ENCODE measurements around the gene CDK1.
A peak's percentile ranks its signal among the peaks of the same experiment; 100 is the strongest.

The CDK1 gene

DNA sequence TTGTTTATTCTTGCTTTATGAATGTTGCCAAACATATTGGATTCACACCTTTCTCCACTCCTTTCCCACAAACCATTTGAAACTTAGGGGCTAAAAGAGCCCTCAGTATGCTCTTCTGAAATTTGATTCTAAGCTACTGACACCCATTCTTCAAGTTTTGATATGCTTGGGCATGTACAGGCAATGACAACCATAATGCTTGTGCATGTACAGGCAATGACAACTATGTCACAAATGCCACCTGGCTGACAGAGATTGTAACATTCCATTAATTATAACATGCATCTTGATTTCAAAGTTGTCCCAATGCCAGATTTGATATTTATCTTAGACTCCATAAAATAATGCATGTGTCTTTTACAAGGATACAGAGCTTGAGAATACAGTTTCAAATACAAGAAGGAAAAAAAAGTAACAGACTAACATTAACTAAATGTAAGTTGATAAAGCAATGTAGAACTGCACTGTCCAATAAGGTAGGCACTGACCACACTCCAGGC is 17.5 kb upstream of the CDK1 start:
- Mint-ChIP-seq H3K9me3 (no peaks in the 10 kb centered on the region), H3K27me3 (ENCODE audit: low read depth, poor library complexity) (peaks cover 2% of the 10 kb centered on the region), H3K27ac (no peak overlapping the region), H3K36me3 (ENCODE audit: low read depth) (no peaks in the 10 kb centered on the region), H3K4me1 (no peaks in the 10 kb centered on the region), H3K4me3 (no peak overlapping the region)
- TF ChIP-seq, protein P1, sequence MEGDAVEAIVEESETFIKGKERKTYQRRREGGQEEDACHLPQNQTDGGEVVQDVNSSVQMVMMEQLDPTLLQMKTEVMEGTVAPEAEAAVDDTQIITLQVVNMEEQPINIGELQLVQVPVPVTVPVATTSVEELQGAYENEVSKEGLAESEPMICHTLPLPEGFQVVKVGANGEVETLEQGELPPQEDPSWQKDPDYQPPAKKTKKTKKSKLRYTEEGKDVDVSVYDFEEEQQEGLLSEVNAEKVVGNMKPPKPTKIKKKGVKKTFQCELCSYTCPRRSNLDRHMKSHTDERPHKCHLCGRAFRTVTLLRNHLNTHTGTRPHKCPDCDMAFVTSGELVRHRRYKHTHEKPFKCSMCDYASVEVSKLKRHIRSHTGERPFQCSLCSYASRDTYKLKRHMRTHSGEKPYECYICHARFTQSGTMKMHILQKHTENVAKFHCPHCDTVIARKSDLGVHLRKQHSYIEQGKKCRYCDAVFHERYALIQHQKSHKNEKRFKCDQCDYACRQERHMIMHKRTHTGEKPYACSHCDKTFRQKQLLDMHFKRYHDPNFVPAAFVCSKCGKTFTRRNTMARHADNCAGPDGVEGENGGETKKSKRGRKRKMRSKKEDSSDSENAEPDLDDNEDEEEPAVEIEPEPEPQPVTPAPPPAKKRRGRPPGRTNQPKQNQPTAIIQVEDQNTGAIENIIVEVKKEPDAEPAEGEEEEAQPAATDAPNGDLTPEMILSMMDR (IDR thresholded peaks at IDR 0.05), result no peak
- DNase-seq, result no peak

DNA sequence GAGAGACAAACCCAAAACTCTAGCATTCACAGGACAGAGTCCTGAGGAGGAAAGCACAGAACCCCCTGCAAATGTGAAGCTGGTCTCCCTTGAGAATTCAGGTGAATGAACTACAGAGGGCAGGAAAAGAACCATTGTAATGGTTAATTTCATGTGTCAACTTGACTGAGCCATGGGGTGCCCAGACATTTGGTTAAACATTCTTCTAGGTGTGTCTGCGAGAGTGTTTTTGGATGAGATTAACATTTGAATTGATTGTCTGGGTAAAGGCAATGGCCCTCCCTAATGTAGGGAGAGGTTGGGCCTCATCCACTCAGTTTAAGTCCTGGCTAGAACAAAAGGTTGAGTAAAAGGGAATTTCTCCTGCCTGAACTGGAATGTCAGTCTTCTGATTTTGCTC is 15.7 kb upstream of the CDK1 start:
- Mint-ChIP-seq H3K9me3 (no peaks in the 10 kb centered on the region), H3K4me3 (no peak overlapping the region), H3K27ac (no peak overlapping the region)

DNA sequence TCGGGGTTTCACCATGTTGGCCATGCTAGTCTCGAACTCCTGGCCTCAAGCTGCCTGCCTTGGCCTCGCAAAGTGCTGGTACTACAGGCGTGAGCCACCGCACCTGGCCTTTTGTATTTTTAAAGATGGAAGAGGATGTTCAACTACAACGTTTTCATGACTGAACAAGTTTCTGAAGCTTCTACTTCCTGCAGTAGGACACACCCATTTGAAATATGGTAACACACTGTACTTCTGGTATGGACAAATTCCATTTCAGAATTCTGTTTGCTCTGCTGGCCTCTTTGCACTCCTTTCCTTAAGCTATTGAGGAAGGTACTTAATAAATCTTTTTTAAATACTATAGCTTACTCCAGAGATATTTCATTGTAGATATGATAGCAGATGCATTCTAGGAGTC is 10.9 kb upstream of the CDK1 start:
- TF ChIP-seq, protein P1 (IDR thresholded peaks at IDR 0.05), result no peak
- Mint-ChIP-seq H3K27ac (no peak overlapping the region), H3K4me3 (no peak overlapping the region), H3K4me1 (no peaks in the 10 kb centered on the region), H3K36me3 (ENCODE audit: low read depth) (no peaks in the 10 kb centered on the region), H3K9me3 (no peaks in the 10 kb centered on the region), H3K27me3 (ENCODE audit: low read depth, poor library complexity) (peaks cover under 1% of the 10 kb centered on the region)
- DNase-seq, result no peak

More for the DNA sequence above, 15.7 kb upstream of the CDK1 start:
- TF ChIP-seq, protein P1 (IDR thresholded peaks at IDR 0.05), result no peak
- Mint-ChIP-seq H3K27me3 (ENCODE audit: low read depth, poor library complexity) (peaks cover 2% of the 10 kb centered on the region), H3K36me3 (ENCODE audit: low read depth) (no peaks in the 10 kb centered on the region), H3K4me1 (no peaks in the 10 kb centered on the region)
- no peak for DNase-seq

DNA sequence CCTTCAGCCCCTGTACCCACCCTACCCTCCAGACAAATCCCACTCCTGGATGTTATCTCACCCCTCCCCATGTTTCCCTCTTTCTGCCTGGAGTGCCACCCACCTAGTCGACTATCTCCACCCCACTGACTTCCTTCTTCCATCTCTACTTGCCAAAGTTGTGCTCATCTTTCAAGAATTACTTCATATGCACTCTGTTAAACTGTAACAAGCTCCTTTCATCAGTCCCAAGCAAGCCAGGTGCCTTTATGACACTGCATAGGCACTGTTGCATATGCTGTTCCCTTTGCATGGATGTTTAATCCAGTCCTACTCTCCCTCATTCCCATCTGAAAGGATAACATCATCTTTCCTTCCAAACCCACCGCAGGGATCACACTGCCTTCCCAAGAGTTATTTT is 8.9 kb upstream of the CDK1 start:
- H3K36me3 Mint-ChIP-seq (ENCODE audit: low read depth), result no peaks in the 10 kb centered on the region
- TF ChIP-seq, protein P1 (IDR thresholded peaks at IDR 0.05), result no peak

DNA sequence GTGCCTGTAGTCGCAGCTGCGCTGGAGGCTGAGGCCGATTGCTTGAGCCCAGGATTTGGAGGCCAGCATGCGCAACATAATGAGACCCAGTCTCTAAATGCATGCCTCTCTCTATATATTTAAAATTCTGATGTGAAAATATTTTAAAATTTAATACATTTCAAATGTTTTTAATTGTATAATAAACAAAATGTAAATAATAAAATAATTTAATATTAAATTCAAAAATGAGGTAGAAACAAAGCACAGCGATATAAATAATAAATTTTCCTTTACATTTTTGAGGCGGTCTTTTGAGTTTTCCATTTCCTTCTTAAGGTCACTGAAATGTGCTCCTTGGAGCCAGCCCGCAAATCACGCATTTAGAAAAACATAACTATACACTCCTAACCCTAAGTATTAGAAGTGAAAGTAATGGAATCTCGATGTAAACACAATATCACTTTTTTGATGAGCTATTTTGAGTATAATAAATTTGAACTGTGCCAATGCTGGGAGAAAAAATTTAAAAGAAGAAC is 523 bp upstream of the CDK1 start:
- peaks cover 16% of the 10 kb centered on the region for H3K36me3 Mint-ChIP-seq (ENCODE audit: low read depth)
- TF ChIP-seq, protein P1 (IDR thresholded peaks at IDR 0.05), result no peak
- peaks cover 3% of the 10 kb centered on the region for H3K27me3 Mint-ChIP-seq (ENCODE audit: low read depth, poor library complexity)
- no peak for DNase-seq
- H3K4me3 Mint-ChIP-seq, result peak overlapping the region; percentile 99
- H3K9me3 Mint-ChIP-seq, result no peaks in the 10 kb centered on the region
- H3K27ac Mint-ChIP-seq, result peak overlapping the region; percentile 92
- H3K4me1 Mint-ChIP-seq, result peaks cover 35% of the 10 kb centered on the region

More for the DNA sequence above, 8.9 kb upstream of the CDK1 start:
- Mint-ChIP-seq H3K9me3 (no peaks in the 10 kb centered on the region), H3K27ac (no peak overlapping the region), H3K4me3 (no peak overlapping the region), H3K4me1 (no peaks in the 10 kb centered on the region), H3K27me3 (ENCODE audit: low read depth, poor library complexity) (peaks cover 3% of the 10 kb centered on the region)
- no peak for DNase-seq

All from nephron progenitor cell (in vitro differentiated cells).